Measurements from ENCODE around the gene AKIRIN1. TPM values are rescaled to one million over a fixed set of nuclear protein-coding genes. Genes with fewer than 3 reads are reported as not detected.
A peak's percentile ranks its signal among the peaks of the same experiment; 100 is the strongest.
"Not testable (repeated sequence)": the region's sequence is repeated elsewhere in the genome, so short reads cannot be mapped to it uniquely, and the experiment has no call there.

Gene AKIRIN1
- total and polyA plus RNA-seq, 10 donors: 16.2 to 57.2 (median 42.3) TPM

DNA sequence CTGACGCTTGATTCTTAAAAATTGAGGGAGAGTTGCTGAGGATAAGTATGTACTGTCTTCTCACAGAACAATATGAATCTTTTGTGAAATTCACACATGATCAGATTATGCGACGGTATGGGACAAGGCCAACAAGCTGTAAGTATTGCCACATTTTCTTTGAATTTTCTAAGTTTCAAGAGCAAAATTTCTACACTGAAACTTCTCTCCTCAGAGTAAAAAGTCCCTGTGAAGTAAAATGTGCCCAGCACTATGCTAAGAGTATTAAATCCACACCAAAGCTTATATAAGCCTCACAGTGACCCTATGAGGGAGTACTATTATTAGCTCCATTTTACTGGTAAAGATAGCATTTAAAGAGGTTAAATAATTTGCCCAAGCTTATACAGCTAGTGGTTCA lies 12.2 kb downstream of the AKIRIN1 start:
- Histone ChIP-seq H3K36me3 (peaks cover 3 to 100% (median 93%) of the 10 kb centered on the region in 6 donors), H3K4me3 (no peak overlapping the region), H3K9me3 (no peaks in the 10 kb centered on the region), H3K4me1 (peaks cover 0 to 11% (median 6%) of the 10 kb centered on the region in 6 donors), H3K27me3 (replicated peaks in 1 of 7) (no peaks in the 10 kb centered on the region), H3K27ac (no peak overlapping the region)
- intact Hi-C loops (cut with DNase I; ENCODE audit: low total_unique reads): no loop called here
- no peak for TF ChIP-seq POLR2A (IDR thresholded peaks at IDR 0.05)
- TF ChIP-seq, protein P1, sequence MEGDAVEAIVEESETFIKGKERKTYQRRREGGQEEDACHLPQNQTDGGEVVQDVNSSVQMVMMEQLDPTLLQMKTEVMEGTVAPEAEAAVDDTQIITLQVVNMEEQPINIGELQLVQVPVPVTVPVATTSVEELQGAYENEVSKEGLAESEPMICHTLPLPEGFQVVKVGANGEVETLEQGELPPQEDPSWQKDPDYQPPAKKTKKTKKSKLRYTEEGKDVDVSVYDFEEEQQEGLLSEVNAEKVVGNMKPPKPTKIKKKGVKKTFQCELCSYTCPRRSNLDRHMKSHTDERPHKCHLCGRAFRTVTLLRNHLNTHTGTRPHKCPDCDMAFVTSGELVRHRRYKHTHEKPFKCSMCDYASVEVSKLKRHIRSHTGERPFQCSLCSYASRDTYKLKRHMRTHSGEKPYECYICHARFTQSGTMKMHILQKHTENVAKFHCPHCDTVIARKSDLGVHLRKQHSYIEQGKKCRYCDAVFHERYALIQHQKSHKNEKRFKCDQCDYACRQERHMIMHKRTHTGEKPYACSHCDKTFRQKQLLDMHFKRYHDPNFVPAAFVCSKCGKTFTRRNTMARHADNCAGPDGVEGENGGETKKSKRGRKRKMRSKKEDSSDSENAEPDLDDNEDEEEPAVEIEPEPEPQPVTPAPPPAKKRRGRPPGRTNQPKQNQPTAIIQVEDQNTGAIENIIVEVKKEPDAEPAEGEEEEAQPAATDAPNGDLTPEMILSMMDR (IDR thresholded peaks at IDR 0.05 in 8 of 11, conservative IDR thresholded peaks at IDR 0.05 in 3 of 11): no peak
- no peak for TF ChIP-seq POLR2AphosphoS5 (IDR thresholded peaks at IDR 0.05)
- no peak for DNase-seq
- 74 to 93% (median 85%) methylated on average over 3 of the region's 3 CpGs for WGBS, 5 donors

DNA sequence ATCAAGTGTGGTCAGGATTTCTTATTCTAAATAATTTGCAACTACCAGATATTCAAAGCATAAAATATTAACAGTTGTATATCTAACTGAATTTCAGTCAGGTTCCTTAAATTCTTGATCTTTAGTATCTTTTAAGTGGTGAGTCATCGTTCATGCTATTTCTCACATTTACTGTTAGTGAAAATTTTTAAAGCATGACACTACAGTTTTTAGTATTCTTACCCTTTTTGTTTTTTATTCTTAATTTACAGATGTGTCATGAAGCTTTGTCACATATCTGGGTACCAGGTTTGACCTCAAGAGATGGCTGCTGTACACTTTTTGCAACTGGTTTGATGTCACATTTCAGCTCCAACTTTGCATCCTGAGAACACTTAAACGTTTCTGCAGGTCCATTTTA lies 12.7 kb downstream of the AKIRIN1 start:
- peaks cover 0 to 6% (median 4%) of the 10 kb centered on the region in 6 donors for H3K4me1 ChIP-seq
- TF ChIP-seq POLR2A (IDR thresholded peaks at IDR 0.05) (no peak), POLR2AphosphoS5 (IDR thresholded peaks at IDR 0.05) (no peak)
- TF ChIP-seq, protein P1 (IDR thresholded peaks at IDR 0.05 in 8 of 11, conservative IDR thresholded peaks at IDR 0.05 in 3 of 11): no peak
- 64 to 78% (median 70%) methylated on average over 2 of the region's 2 CpGs for WGBS, 5 donors
- H3K4me3 ChIP-seq: no peak overlapping the region
- intact Hi-C loops (cut with DNase I; ENCODE audit: low total_unique reads): no loop called here
- no peak overlapping the region for H3K27ac ChIP-seq
- no peak for DNase-seq
- H3K9me3 ChIP-seq: no peaks in the 10 kb centered on the region
- H3K36me3 ChIP-seq: peaks cover 3 to 100% (median 92%) of the 10 kb centered on the region in 6 donors
- H3K27me3 ChIP-seq (replicated peaks in 1 of 7): no peaks in the 10 kb centered on the region

DNA sequence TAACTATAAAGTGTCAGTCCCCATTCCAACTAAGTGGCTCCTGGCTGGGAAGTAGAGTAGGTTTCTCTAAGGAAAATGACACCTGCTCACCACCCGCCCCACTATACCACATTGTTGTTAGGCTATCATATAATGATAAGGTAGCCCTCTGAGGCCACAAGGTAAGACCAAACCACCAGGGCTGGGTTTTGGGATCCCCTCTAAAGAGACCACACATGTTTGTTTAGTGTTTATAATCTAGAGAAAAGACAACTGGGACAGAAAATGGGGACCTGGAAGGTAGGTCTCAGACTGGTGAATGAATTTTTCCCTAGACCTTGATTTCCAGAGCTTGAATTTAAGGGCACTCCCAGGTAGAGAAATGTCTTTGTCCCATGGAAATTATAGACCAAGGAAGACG lies 15.2 kb downstream of the AKIRIN1 start:
- no peak for TF ChIP-seq POLR2A (IDR thresholded peaks at IDR 0.05)
- TF ChIP-seq, protein P1 (IDR thresholded peaks at IDR 0.05 in 8 of 11, conservative IDR thresholded peaks at IDR 0.05 in 3 of 11): no peak
- no peak for TF ChIP-seq POLR2AphosphoS5 (IDR thresholded peaks at IDR 0.05)
- DNase-seq: no peak
- intact Hi-C loops (cut with DNase I; ENCODE audit: low total_unique reads): no loop called here
- H3K27me3 ChIP-seq (replicated peaks in 1 of 7): no peaks in the 10 kb centered on the region
- H3K4me3 ChIP-seq: no peak overlapping the region
- H3K9me3 ChIP-seq: no peaks in the 10 kb centered on the region
- 82 to 98% (median 87%) methylated on average over 2 of the region's 2 CpGs for WGBS, 5 donors
- no peak overlapping the region for H3K27ac ChIP-seq
- H3K4me1 ChIP-seq: peaks cover 0 to 3% (median 1%) of the 10 kb centered on the region in 6 donors
- H3K36me3 ChIP-seq: peaks cover 3 to 100% (median 87%) of the 10 kb centered on the region in 6 donors

DNA sequence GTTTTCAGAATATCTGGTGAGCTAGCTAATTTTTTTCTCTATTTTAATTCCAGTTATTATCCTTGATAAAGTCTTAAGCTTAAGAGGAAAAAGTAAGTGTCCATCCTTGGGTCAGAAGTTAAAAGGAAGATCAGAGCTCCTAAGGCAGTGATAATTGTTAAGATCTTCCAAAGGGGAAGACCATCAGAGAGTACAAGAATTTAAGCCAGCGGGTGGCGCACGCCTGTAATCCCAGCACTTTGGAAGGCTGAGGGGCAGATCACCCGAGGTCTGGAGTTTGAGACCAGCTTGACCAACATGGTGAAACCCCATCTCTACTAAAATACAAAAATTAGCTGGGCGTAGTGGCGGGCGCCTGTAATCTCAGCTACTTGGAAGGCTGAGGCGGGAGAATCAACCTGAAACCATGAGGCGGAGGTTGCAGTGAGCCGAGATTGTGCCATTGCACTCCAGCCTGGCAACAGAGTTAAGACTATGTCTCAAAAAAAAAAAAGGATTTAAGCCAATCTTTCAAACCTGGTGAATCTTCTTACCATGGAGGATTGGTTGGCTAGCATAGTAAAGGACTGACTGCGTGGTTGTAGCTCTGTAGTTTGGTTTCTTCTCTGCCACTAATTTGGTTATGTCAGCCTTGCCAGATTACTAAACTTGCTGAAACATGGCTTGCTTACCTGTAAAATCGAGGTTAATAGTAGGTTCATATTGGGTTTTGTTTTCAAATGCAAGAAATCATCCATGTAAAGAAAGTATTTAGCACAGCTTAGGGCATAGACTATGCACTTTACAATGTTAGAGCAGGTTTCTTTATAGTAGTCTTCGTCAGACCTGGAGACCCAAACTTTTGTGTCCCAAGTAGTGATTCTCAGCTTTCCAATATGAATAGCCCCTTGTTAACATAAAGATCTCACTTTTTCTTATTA lies 15.9 kb downstream of the AKIRIN1 start:
- no peak for DNase-seq

DNA sequence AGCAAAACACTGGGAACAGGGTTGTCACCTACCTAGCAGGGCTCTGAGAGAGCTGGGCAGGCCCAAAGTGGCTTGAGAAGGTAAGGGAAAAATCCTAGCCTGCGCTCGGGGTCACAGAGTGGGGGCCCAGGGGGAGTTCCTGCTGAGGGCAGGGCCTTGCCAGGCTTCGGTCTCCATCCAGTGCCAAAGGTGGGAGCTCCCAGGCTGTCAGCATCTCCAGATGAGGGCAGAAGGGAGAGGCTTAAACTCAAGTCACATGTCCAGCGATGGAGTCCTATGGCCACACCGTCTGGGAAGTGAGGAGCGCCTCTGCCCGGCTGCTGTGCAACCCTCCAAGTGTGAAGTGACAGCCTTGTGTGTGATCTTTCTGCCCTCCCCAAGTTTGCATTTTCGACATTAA lies 23.9 kb downstream of the AKIRIN1 start:
- intact Hi-C loops (cut with DNase I; ENCODE audit: low total_unique reads); H3K27ac ChIP-seq; H3K4me1 ChIP-seq; DNase-seq; H3K9me3 ChIP-seq; H3K27me3 ChIP-seq (replicated peaks in 1 of 7); H3K4me3 ChIP-seq: not testable (repeated sequence)
- peaks cover 0 to 44% (median 12%) of the 10 kb centered on the region in 6 donors for H3K36me3 ChIP-seq
- 90 to 96% (median 92%) methylated on average over 8 of the region's 8 CpGs for WGBS, 5 donors

More for the DNA sequence above, 15.9 kb downstream of the AKIRIN1 start:
- H3K27me3 ChIP-seq (replicated peaks in 1 of 7): no peaks in the 10 kb centered on the region
- peak in 1 of 3 donors; percentile 14 for TF ChIP-seq POLR2AphosphoS5 (IDR thresholded peaks at IDR 0.05)
- TF ChIP-seq, protein P1 (IDR thresholded peaks at IDR 0.05 in 8 of 11, conservative IDR thresholded peaks at IDR 0.05 in 3 of 11): no peak
- peaks cover 3 to 100% (median 83%) of the 10 kb centered on the region in 6 donors for H3K36me3 ChIP-seq
- H3K4me1 ChIP-seq: peaks cover 0 to 3% (median 1%) of the 10 kb centered on the region in 6 donors
- WGBS, 5 donors: 92 to 95% (median 95%) methylated on average over 13 of the region's 13 CpGs
- intact Hi-C loops (cut with DNase I; ENCODE audit: low total_unique reads): no loop called here
- H3K4me3 ChIP-seq: no peak overlapping the region
- H3K9me3 ChIP-seq: no peaks in the 10 kb centered on the region
- no peak overlapping the region for H3K27ac ChIP-seq

All from spleen (tissue), 11 donors.